A673 (cell line): ENCODE results near the gene WDR19.
"Not testable (repeated sequence)": the region's sequence is repeated elsewhere in the genome, so short reads cannot be mapped to it uniquely, and the experiment has no call there.

Source experiments
- CTCF ChIP-seq: fragments of 300-800, 200-600 bp; sonication (generic); conservative IDR thresholded peaks from 2 replicates; pipeline ENCODE4 v1.5.1; 2017; ENCODE audit warnings: low read depth, mild to moderate bottlenecking, antibody characterized with exemption, low read length, moderate library complexity, mixed read lengths
- EZH2 ChIP-seq: fragments of 200-600 bp; sonication (generic); IDR thresholded peaks from 2 replicates; pipeline ENCODE4 v1.6.1; 2017; ENCODE audit warnings: borderline replicate concordance, low read depth, mild to moderate bottlenecking, mixed read lengths, antibody characterized with exemption, low read length; ENCODE audit not compliant: poor library complexity, severe bottlenecking

- not testable (repeated sequence) for TF ChIP-seq CTCF, EZH2
These were observed 1.7 kb upstream of the WDR19 start for GRCh38 chr4:39180629-39181028.
